Tibial nerve (tissue), 4 donors: ENCODE data around the gene OGFOD1.

ENCODE experiments used
- CTCF ChIP-seq, 5 experiments: fragments of 200-600 bp in 3 of 5; fragments of 450-650 bp in 2 of 5; sonication (generic) in 3 of 5; IDR thresholded peaks; one replicate each; pipeline ENCODE4 v1.5.1; 2016 to 2019; ENCODE audit warnings: antibody characterized with exemption in 5 of 5, mild to moderate bottlenecking in 3 of 5, moderate library complexity in 2 of 5
- EP300 ChIP-seq, 2 donors: sonication (generic); formaldehyde crosslinking; IDR thresholded peaks; one replicate each; pipeline ENCODE4 v1.6.1; 2017; ENCODE audit warnings: antibody characterized with exemption in 2 of 2, mild to moderate bottlenecking in 1 of 2

- TF ChIP-seq CTCF (IDR thresholded peaks at IDR 0.05) (no peak), EP300 (IDR thresholded peaks at IDR 0.05) (no peak)
These were observed 8.7 kb downstream of the OGFOD1 start for GRCh38 chr16:56460101-56460500.
